Adrenal gland (tissue), 12 donors: ENCODE measurements around the gene CLIP2. TPM values are rescaled to one million over a fixed set of nuclear protein-coding genes. Genes with fewer than 3 reads are reported as not detected.

ENCODE experiments used
- DNase-seq, 7 donors: peaks; one replicate each; pipeline ENCODE4 v3.0.0-alpha.2; 2019 to 2020
- H3K27ac ChIP-seq, 5 donors: fragments of 200-600 bp; sonication (generic) in 4 of 5; 1 replicate in 3 of 5; 2 replicates in 2 of 5; pipeline versions ENCODE4 v1.5.1 to v1.8.0; 2016 to 2020; ENCODE audit warnings: mild to moderate bottlenecking in 1 of 5
- H3K27me3 ChIP-seq: fragments of 200-600 bp; 2 replicates; pipeline ENCODE4 v1.8.0; 2021
- H3K36me3 ChIP-seq, 2 donors: fragments of 200-600 bp; replicated peaks in 1 of 2; 1 replicate in 1 of 2; 2 replicates in 1 of 2; pipeline versions ENCODE4 v1.5.1 to v1.8.0; 2018 to 2022
- H3K4me1 ChIP-seq, 2 donors: fragments of 200-600 bp; replicated peaks in 1 of 2; 1 replicate in 1 of 2; 2 replicates in 1 of 2; pipeline versions ENCODE4 v1.5.1 to v1.8.0; 2018 to 2021
- H3K4me3 ChIP-seq, 4 donors: fragments of 200-600 bp; sonication (generic) in 3 of 4; one replicate each; pipeline ENCODE4 v1.5.1; 2016 to 2018
- H3K9me3 ChIP-seq, 3 donors: fragments of 200-600 bp; sonication (generic) in 1 of 3; replicated peaks in 1 of 3; 1 replicate in 2 of 3; 2 replicates in 1 of 3; pipeline versions ENCODE4 v1.5.1 to v1.8.0; 2016 to 2021
- CTCF ChIP-seq, 6 experiments: fragments of 450-650 bp in 4 of 6; fragments of 200-600 bp in 2 of 6; sonication (generic) in 1 of 6; IDR thresholded peaks; 1 replicate in 5 of 6; 2 replicates in 1 of 6; pipeline versions ENCODE4 v1.5.1 to v1.8.0; 2016 to 2021; ENCODE audit warnings: antibody characterized with exemption in 6 of 6, mild to moderate bottlenecking in 2 of 6, moderate library complexity in 1 of 6
- POLR2A ChIP-seq, 2 donors: fragments of 450-650 bp; IDR thresholded peaks; one replicate each; pipeline ENCODE4 v1.6.1; 2017; ENCODE audit warnings: antibody characterized with exemption in 2 of 2, mild to moderate bottlenecking in 2 of 2, moderate library complexity in 1 of 2
- WGBS, 4 donors: extraction: QIAGEN DNeasy Blood & Tissue Kit in 2 of 4; methylation state at CpG; one replicate each; pipeline versions ENCODE4 v1.1.5 to v1.1.7; 2013 to 2017; 5-methylcytosine and 5-hydroxymethylcytosine counted together
- intact Hi-C, 2 donors: fragments of 100-400 bp; cut with DNase I; formaldehyde crosslinking; loops; one replicate each; pipeline versions ENCODE4 v1.14.1 to v1.15.0; 2022 to 2023
- polyA plus RNA-seq, 3 donors: library from polyadenylated mRNA; stranded (reverse); fragments of 200-250 nt in 2 of 3; fragments of 350-450 nt in 1 of 3; fragmentation: Illumina TruSeq in 1 of 3; extraction: RNeasy Lipid Tissue Mini Kit (QIAGEN cat#74804) in 1 of 3; gene quantifications; one replicate each; pipeline ENCODE4 v1.2.3, GENCODE V29; 2013 to 2014
- total RNA-seq, 9 donors: library from RNA; depleted of rRNA in 4 of 9; stranded (reverse); fragments of >200 nt in 4 of 9; fragments of 120-200 nt in 1 of 9; fragmentation: NEBNext Ultra II Directional in 1 of 9; extraction: Animal tissue kit (Norgen Biotek cat#: 25700) in 1 of 9; gene quantifications; one replicate each; pipeline versions ENCODE4 v1.1.0 to v1.2.4, GENCODE V29; 2013 to 2023
- donor health status: healthy with polysubstance abuse.
- donor health status: Bipolar disorder and iron deficiency.
- donor health status: DM: yes; HTN: yes; CAD: no.
- donor health status: DM: no; HTN: no; CAD: no.
- donor health status: DM: no; HTN: no; CAD: no.
- donor health status: DM: yes; HTN: yes; CAD: no.

Gene CLIP2
- total and polyA plus RNA-seq, 12 donors: 6.8 to 48.6 (median 25.6) TPM

GRCh38 chr7:74302745-74303221, 13.6 kb downstream of the CLIP2 start:
- WGBS, 4 donors: 67 to 73% (median 70%) methylated on average over 1 to 10 of the region's 10 CpGs
- H3K4me3 ChIP-seq: no peak overlapping the region
- TF ChIP-seq CTCF (IDR thresholded peaks at IDR 0.05) (no peak), POLR2A (IDR thresholded peaks at IDR 0.05) (no peak)
- peaks cover 13 to 19% of the 10 kb centered on the region in 2 donors for H3K4me1 ChIP-seq
- DNase-seq: no peak
- H3K27ac ChIP-seq: no peak overlapping the region
- H3K9me3 ChIP-seq: no peaks in the 10 kb centered on the region
- intact Hi-C loops: no loop called here
- H3K27me3 ChIP-seq: no peaks in the 10 kb centered on the region
- no peaks in the 10 kb centered on the region for H3K36me3 ChIP-seq

- no peak overlapping the region for H3K27ac ChIP-seq
- no peak for DNase-seq
- H3K9me3 ChIP-seq: no peaks in the 10 kb centered on the region
- intact Hi-C loops: no loop called here
- no peak for TF ChIP-seq POLR2A (IDR thresholded peaks at IDR 0.05)
- no peak for TF ChIP-seq CTCF (IDR thresholded peaks at IDR 0.05)
- H3K27me3 ChIP-seq: no peaks in the 10 kb centered on the region
- H3K4me1 ChIP-seq: peaks cover 13 to 23% of the 10 kb centered on the region in 2 donors
- no peaks in the 10 kb centered on the region for H3K36me3 ChIP-seq
- H3K4me3 ChIP-seq: no peak overlapping the region
- WGBS, 4 donors: 89 to 95% (median 92%) methylated on average over 2 of the region's 2 CpGs
Measured at GRCh38 chr7:74304550-74304949, 15.3 kb downstream of the CLIP2 start.

GRCh38 chr7:74306004-74306729, 17.0 kb downstream of the CLIP2 start:
- no peaks in the 10 kb centered on the region for H3K9me3 ChIP-seq
- intact Hi-C loops: no loop called here
- H3K27ac ChIP-seq: peak overlapping the region in 1 of 5 donors; percentile 65
- H3K27me3 ChIP-seq: no peaks in the 10 kb centered on the region
- TF ChIP-seq CTCF (IDR thresholded peaks at IDR 0.05): no peak
- no peaks in the 10 kb centered on the region for H3K36me3 ChIP-seq
- H3K4me3 ChIP-seq: peak overlapping the region in 1 of 4 donors; percentile 27
- WGBS, 4 donors: 47 to 59% (median 56%) methylated on average over 6 to 27 of the region's 27 CpGs
- DNase-seq: no peak
- peaks cover 13 to 23% of the 10 kb centered on the region in 2 donors for H3K4me1 ChIP-seq

GRCh38 chr7:74306730-74307469, 17.7 kb downstream of the CLIP2 start:
- 16 to 22% (median 18%) methylated on average over 18 to 20 of the region's 20 CpGs for WGBS, 4 donors
- Histone ChIP-seq H3K4me3 (peak overlapping the region in 1 of 4 donors; percentile 27), H3K9me3 (no peaks in the 10 kb centered on the region), H3K36me3 (no peaks in the 10 kb centered on the region), H3K27ac (peak overlapping the region in 4 of 5 donors; percentile 18 to 65 (median 50)), H3K27me3 (no peaks in the 10 kb centered on the region), H3K4me1 (peaks cover 13 to 23% of the 10 kb centered on the region in 2 donors)
- intact Hi-C loops: no loop called here
- DNase-seq: peak; percentile 59 to 82 (median 80)
- TF ChIP-seq CTCF (IDR thresholded peaks at IDR 0.05) (no peak), POLR2A (IDR thresholded peaks at IDR 0.05) (no peak)
